AG20443 (cell line): Measurements from ENCODE around the gene FUNDC2.

Experiments
- DNase-seq: peaks from one replicate; pipeline ENCODE4 v3.0.0; 2012; ENCODE audit warnings: low spot score, mixed read lengths

FUNDC2 gene

DNA sequence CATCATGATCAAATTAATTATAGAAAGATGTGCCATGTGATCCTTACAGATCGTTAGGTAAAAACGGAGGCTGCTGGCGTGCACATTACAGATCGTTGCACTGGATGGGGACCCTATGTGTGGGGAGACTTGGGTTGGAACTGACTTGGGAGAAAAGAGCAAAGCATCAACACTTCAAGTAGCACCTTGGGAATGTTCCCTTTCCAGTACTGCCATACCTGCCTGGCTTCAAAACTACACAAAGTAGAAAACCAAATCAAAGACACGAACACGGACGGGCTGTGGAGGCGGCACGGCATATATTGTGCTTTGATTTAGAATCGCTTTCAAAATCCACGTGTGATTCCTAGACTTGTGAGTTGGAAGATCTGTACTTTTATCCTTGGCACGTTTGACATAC, 43.4 kb downstream of the FUNDC2 start:
- no peak for DNase-seq

- no peak for DNase-seq
Observed at GRCh38 chrX:155070663-155070974, 44.0 kb downstream of the FUNDC2 start.

DNA sequence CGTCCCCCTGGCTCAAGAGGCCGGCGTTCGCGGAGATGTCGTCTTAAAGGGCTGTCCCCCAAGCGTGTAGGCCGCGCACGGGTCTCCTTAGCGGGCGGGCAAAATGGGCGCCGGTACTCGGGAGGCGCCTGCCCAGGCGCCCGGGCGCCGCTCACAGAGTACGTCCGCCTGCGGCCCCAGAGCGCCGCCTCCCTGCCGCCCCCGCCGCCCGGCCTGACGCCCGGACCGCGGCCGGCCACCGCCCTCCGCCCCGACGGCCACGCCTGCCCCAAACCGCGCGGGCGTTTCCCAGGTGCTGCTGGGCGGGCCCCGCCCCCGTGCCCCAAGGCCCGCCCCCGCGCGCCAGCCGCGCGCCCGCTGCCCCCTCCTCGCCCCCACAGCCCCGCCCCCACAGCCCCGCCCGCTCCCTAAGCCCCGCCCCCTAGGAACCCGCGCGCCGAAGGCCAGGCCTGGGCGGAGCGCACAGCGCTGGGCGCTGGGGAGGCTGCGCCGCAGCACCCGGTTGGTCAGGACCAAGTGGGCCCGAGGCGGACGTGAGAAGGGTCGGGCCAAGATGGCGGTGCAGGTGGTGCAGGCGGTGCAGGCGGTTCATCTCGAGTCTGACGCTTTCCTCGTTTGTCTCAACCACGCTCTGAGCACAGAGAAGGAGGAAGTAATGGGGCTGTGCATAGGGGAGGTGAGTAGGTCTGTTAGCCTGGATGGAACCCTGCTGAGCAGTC, 44.5 kb downstream of the FUNDC2 start, which contains the start of the genes BRCC3, CMC4 and MTCP1:
Gene BRCC3 (plus strand): TSS at position 534 of the 719 bp plus-strand sequence. CDS start 20 bp downstream, at position 554.
Gene CMC4 (minus strand): TSS at position 162 of the 719 bp plus-strand sequence. CDS start 7,113 bp downstream, outside the sequence.
Gene MTCP1 (minus strand): TSS at position 162 of the 719 bp plus-strand sequence. CDS start 5,126 bp downstream, outside the sequence.
- peak; percentile 94 for DNase-seq

- DNase-seq = no peak
Observed at GRCh38 chrX:155071694-155072280, 45.1 kb downstream of the FUNDC2 start.

DNA sequence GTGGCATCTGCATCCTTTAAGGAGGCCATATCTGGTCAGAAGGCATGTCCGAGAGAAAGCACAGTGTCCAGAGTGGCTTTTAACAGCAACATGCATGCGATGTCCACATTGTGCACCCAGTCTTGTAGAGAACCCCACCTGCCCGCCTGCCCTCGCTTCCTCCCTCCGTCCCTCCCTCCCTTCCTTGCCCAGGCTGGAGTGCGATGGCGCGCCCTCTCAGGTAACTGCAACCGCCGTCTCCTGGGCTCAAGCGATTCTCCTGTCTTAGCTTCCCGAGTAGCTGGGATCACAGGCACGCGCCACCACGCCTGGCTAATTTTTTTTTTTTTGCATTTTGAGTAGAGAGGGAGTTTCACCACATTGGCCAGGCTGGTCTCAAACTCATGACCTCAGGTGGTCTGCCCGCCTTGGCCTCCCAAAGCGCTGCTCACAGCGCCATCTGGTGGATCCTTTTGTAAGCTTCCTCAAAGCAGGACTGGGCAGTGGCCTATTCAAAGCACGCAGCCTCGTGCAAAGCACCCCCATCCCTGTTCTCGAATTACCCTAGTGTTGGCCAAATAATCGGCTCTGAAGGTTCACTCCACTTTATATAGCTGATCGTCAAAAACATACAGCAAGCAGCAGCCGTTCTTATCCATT, 59.7 kb downstream of the FUNDC2 start:
- DNase-seq = peak; percentile 34

DNA sequence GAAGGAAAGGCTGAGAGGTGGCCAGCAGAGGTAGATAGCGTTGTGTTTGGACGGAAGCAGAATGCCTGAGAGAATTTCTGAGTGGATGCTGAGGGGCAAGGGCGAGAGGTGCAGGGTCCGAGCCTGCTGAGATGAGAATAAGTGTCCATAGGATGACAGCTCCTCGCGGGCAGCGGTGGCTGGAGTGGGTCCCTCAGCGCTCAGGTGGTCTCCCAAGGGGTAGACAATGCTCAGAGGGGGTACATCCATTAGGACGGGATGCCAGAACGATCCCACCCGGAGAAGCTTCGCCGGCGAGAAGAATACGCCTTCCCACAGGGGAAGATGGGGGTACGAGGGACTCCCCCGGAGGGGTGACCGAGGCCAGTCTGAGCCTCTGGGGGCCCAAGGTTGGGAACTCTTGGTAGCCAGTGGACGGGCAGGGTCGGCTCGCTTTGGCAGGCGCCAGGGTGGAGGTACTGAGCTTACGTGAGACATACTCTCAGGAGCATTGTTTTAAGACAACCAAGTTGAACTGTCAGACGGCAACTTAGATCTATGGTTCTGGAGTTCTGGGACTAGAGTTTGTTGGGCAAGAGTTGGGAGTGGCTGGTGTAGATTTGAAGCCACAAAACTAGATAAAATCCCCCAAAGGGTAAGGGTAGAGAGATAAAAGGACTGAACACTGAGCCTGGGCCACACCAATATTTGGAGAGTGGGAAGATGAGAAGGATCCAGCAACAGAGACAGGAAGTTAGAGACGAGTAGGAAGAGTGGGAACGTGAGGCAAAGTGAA, 60.5 kb downstream of the FUNDC2 start:
- no peak for DNase-seq

GRCh38 chrX:155094468-155095061, 67.9 kb downstream of the FUNDC2 start:
- DNase-seq = peak; percentile 10

DNA sequence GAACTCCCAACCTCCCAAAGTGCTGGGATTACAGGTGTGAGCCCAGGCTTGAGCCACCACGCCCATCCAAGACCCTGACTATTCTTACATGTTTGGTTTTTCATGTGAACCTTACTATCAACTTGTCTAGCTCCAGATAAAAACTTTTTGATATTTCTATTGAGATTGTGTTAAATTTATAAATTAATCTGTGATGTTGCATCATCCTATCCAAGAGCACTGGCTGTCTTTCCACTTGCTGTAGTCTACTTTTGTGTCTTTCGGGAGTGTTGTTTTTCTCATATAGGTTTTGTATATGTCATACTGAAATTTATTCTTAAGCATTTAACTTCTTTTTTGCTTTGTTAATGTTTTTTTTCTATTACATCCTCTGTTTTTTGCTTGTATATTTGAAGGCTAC, 79.3 kb downstream of the FUNDC2 start:
- no peak for DNase-seq

GRCh38 chrX:155108427-155108826, 81.8 kb downstream of the FUNDC2 start:
- DNase-seq = no peak
